SU-DHL-6 (cell line): ENCODE data around the gene ABCA5.

Experiments used
- EZH2phosphoT487 ChIP-seq: fragments of 200-600 bp; sonication (generic), shearing (Covaris generic); conservative IDR thresholded peaks from 2 replicates; pipeline ENCODE4 v1.6.1; 2018; ENCODE audit warnings: mild to moderate bottlenecking, antibody characterized with exemption, low read length, moderate library complexity, mixed read lengths
- TF ChIP-seq, protein P1 (sequence below): fragments of 200-600 bp; sonication (generic); IDR thresholded peaks from one replicate; pipeline ENCODE4 v1.5.1; 2017; ENCODE audit warnings: antibody characterized with exemption, mild to moderate bottlenecking, low read length, moderate library complexity; ENCODE audit not compliant: insufficient read depth, poor library complexity, severe bottlenecking

DNA sequence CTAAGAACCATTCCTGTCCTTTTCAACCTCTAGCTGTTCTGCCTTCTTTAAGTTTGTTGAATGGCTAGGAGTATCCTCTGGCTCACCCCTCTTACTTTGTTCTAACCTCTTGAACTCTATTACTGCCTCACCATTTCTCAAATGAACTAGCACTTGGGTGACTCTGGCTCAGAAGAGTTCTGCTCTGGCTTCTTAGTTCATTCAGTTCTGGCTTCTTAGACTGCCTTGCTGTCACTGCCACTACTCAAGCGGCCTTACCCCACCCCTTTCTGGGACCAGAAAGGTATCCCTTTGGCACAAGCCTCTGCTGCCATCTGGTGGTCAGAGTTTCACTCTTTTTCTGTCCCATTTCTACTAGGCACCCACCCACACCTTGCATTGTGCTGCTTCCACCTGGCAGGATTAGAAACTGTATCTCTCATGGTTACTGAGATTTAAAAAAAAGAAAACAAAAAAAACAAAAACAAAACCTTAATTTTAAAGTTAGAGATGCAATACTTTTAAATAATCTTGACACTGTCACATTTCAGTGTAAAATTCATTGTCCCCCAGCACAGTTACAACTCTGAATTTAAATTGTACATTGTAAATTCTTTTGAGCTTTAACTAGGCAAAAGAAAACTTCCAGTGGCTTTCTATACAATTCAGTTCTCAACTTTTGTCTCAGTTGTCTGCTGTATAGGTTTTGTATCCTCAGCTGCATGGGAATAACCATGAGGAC, 91.4 kb downstream of the ABCA5 start:
- TF ChIP-seq EZH2phosphoT487: no peak
- TF ChIP-seq, protein P1, sequence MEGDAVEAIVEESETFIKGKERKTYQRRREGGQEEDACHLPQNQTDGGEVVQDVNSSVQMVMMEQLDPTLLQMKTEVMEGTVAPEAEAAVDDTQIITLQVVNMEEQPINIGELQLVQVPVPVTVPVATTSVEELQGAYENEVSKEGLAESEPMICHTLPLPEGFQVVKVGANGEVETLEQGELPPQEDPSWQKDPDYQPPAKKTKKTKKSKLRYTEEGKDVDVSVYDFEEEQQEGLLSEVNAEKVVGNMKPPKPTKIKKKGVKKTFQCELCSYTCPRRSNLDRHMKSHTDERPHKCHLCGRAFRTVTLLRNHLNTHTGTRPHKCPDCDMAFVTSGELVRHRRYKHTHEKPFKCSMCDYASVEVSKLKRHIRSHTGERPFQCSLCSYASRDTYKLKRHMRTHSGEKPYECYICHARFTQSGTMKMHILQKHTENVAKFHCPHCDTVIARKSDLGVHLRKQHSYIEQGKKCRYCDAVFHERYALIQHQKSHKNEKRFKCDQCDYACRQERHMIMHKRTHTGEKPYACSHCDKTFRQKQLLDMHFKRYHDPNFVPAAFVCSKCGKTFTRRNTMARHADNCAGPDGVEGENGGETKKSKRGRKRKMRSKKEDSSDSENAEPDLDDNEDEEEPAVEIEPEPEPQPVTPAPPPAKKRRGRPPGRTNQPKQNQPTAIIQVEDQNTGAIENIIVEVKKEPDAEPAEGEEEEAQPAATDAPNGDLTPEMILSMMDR: peak; percentile 59
